CD4-positive, alpha-beta T cell treated with Interleukin-17A for 4 hours (primary cell): ENCODE measurements around the gene TRAF2.
"Not testable (repeated sequence)": the region's sequence is repeated elsewhere in the genome, so short reads cannot be mapped to it uniquely, and the experiment has no call there.

Source experiments
- DNase-seq: peaks from one replicate; pipeline ENCODE4 v3.0.0-alpha.2; 2020; ENCODE audit warnings: mixed read lengths

The TRAF2 gene

GRCh38 chr9:136858452-136858843 is 27.9 kb upstream of the TRAF2 start:
- DNase-seq: no peak

GRCh38 chr9:136858844-136859757 is 27.2 kb upstream of the TRAF2 start:
- no peak for DNase-seq

- DNase-seq: no peak
Observed at GRCh38 chr9:136860529-136860928, 25.8 kb upstream of the TRAF2 start.

GRCh38 chr9:136860933-136861873 is 25.1 kb upstream of the TRAF2 start:
- no peak for DNase-seq

GRCh38 chr9:136861874-136862457 is 24.4 kb upstream of the TRAF2 start:
- no peak for DNase-seq

GRCh38 chr9:136862849-136863622 is 23.3 kb upstream of the TRAF2 start:
- DNase-seq: no peak

- no peak for DNase-seq
Observed at GRCh38 chr9:136863623-136864273, 22.6 kb upstream of the TRAF2 start.

GRCh38 chr9:136865041-136865767 is 21.1 kb upstream of the TRAF2 start:
- DNase-seq: no peak

- no peak for DNase-seq
Observed at GRCh38 chr9:136865768-136866103, 20.6 kb upstream of the TRAF2 start.

- not testable (repeated sequence) for DNase-seq
Observed at GRCh38 chr9:136866898-136867421, 19.4 kb upstream of the TRAF2 start.

- no peak for DNase-seq
Observed at GRCh38 chr9:136867480-136867879, 18.8 kb upstream of the TRAF2 start.

- no peak for DNase-seq
Observed at GRCh38 chr9:136867917-136868316, 18.4 kb upstream of the TRAF2 start.

GRCh38 chr9:136868644-136869043 is 17.7 kb upstream of the TRAF2 start:
- no peak for DNase-seq

GRCh38 chr9:136869611-136870010 is 16.7 kb upstream of the TRAF2 start:
- not testable (repeated sequence) for DNase-seq

GRCh38 chr9:136875155-136875554 is 11.2 kb upstream of the TRAF2 start:
- DNase-seq: no peak

GRCh38 chr9:136876476-136876875 is 9.8 kb upstream of the TRAF2 start:
- DNase-seq: no peak

GRCh38 chr9:136880651-136881050 is 5.7 kb upstream of the TRAF2 start:
- no peak for DNase-seq

GRCh38 chr9:136881691-136882108 is 4.6 kb upstream of the TRAF2 start:
- DNase-seq: peak; percentile 55

- DNase-seq: peak; percentile 86
Observed at GRCh38 chr9:136882109-136882946, 4.0 kb upstream of the TRAF2 start.

GRCh38 chr9:136882947-136883283 is 3.4 kb upstream of the TRAF2 start:
- not testable (repeated sequence) for DNase-seq
